Activated CD4-positive, alpha-beta T cell treated with anti-CD3 and anti-CD28 coated beads, Interleukin-2, amount 50 U/mL, for 16 hours (primary cell): Measurements from ENCODE around the gene SDK1.

ENCODE experiments used
- DNase-seq: peaks from one replicate; pipeline ENCODE4 v3.0.0-alpha.2; 2020

The SDK1 gene

GRCh38 chr7:4097001-4097609 lies 796.1 kb downstream of the SDK1 start:
- no peak for DNase-seq

- DNase-seq: no peak
Measured at GRCh38 chr7:4098169-4098568, 797.1 kb downstream of the SDK1 start.

GRCh38 chr7:4099651-4100050 lies 798.6 kb downstream of the SDK1 start:
- DNase-seq: no peak

GRCh38 chr7:4100148-4100547 lies 799.1 kb downstream of the SDK1 start:
- no peak for DNase-seq

- no peak for DNase-seq
Measured at GRCh38 chr7:4100691-4101090, 799.6 kb downstream of the SDK1 start.

GRCh38 chr7:4102231-4102841 lies 801.3 kb downstream of the SDK1 start:
- DNase-seq: no peak

- DNase-seq: no peak
Measured at GRCh38 chr7:4103352-4104091, 802.5 kb downstream of the SDK1 start.

- DNase-seq: no peak
Measured at GRCh38 chr7:4107839-4108238, 806.8 kb downstream of the SDK1 start.

GRCh38 chr7:4108951-4109350 lies 807.9 kb downstream of the SDK1 start:
- no peak for DNase-seq

- DNase-seq: no peak
Measured at GRCh38 chr7:4109481-4110110, 808.5 kb downstream of the SDK1 start.

- DNase-seq: no peak
Measured at GRCh38 chr7:4110438-4110837, 809.4 kb downstream of the SDK1 start.

- no peak for DNase-seq
Measured at GRCh38 chr7:4111166-4111565, 810.1 kb downstream of the SDK1 start.

GRCh38 chr7:4113271-4113670 lies 812.2 kb downstream of the SDK1 start:
- DNase-seq: no peak

GRCh38 chr7:4113976-4114375 lies 812.9 kb downstream of the SDK1 start:
- DNase-seq: no peak

GRCh38 chr7:4115442-4115841 lies 814.4 kb downstream of the SDK1 start:
- no peak for DNase-seq

- DNase-seq: no peak
Measured at GRCh38 chr7:4115941-4116610, 815.0 kb downstream of the SDK1 start.

GRCh38 chr7:4119848-4120247 lies 818.8 kb downstream of the SDK1 start:
- no peak for DNase-seq

- no peak for DNase-seq
Measured at GRCh38 chr7:4123346-4123745, 822.3 kb downstream of the SDK1 start.

GRCh38 chr7:4123823-4124222 lies 822.8 kb downstream of the SDK1 start:
- DNase-seq: no peak

- no peak for DNase-seq
Measured at GRCh38 chr7:4124556-4125477, 823.8 kb downstream of the SDK1 start.

- DNase-seq: no peak
Measured at GRCh38 chr7:4127909-4128560, 827.0 kb downstream of the SDK1 start.
